ENCODE data around the gene QSER1.

Gene QSER1

DNA sequence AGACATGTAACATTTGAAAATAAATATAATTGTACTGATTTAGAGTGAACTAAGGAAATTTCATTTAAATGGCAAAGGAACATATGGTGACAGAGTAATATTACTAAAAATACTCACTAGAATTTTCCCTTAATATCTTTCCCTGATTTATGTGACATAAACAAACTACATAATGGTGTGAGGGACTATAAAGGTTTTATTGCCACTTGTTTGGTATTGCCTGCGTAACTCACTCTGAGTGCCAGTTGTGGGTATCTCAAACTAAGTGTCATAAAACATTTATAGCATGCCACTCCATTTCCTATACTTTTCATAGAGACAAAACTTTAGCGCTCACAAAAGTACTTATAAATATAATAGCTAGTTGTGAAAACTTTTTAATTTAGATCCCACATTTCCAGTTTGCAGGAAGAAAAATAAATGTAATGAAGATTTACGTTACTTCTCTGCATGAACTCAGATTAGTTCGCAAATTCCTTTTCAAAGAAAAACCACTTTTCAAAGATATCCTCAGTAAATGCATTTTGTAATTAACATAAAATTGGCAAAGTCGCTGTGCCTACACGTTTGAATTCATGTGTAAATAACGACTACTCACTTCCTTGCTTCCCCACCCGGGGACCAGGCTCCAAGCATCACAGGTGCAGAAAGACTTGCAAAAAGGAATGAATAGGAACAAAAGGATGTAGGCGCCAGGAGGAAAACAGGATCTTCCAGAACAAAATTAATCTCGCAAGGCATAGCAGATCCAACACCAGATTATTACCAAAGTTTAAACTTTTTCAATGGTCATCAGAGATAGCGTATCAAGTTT lies 1.6 kb upstream of the QSER1 start:
- DNase-seq (ENCODE audit: low read depth, low spot score): no peak

DNA sequence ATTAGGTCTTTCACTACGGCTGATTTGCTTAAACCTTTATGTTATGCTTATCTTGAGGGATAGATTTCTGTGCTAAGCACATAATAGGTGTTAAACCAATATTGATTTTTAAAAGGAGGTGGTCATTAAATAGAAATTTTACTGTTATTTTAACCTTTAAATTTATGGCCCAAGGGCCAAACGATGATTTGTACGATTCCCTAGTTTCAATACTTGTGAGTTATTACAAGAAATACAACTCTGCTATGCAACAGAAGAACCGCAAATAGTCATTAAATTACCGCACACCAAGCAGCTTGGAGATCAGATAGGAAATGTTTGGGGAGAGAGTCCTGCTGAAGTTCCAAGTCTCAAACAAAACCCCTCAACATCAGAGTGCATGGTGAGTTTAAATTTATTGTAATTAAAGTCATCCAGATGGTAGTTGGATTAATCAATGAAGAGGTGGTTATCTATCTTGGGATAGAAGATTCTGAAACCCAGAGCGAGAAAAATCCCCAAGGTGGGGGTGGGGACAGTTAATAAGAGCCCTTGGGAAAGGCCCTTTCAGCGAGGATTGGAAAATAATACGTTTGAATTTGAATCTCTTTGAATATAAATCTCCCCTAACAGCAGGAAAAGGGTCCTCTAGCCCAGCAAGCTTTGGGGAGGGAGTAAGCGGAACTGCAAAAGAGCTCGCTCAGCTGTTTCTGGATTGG lies 805 bp upstream of the QSER1 start:
- no peak for DNase-seq (ENCODE audit: low read depth, low spot score)

DNA sequence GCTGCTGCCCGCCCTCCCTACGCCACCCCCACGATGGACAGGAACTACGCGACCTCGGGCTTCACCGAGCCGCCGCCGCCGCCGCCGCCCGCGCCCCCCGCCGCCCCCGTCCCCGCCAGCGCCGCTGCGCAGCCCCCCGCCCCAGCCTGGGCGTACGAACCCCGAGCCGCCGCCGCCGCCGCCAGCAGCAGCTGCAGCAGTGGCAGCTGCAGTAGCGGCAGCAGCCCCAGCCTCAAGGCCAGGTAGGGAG lies 407 bp downstream of the QSER1 start:
- no peak for DNase-seq (ENCODE audit: low read depth, low spot score)

DNA sequence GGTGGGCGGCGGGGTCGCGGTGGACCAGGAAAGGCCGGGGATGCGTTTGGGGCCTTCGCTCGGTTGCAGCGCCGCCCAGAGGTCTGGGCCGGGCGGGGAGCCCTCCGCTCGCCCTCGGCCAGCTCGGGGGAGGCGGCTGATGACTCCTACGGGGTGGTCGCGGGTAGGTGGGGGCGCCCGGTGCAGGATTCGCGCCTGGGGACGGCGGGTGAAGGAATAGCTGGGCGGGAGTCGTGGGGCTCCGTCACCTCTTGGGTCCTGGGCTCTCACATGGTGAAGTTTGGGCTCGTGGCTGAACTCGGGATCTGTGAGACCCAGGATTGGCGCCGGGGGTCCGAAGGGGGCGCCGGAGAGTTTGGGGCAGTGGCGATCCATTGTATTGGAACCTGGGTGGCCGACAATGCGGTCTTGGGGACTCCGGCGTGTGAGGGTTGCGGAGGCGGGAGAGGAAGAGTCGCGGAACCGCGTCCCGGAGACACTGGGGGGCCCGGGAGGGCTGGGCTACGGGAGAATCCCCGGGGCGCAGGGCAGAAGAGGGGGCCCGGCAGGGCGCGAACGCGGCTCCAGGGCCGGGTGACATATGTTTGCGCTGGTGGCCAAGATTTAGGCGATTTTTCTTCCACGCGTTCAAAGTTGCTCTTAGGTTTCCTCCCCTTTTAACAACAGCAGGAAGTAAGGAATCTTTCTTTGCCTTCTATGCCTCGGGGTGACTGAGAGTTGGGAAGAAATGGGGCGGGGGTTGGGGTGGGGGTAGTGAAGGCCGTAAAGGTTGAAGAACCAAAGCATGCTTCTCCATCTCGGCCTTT lies 935 bp downstream of the QSER1 start:
- DNase-seq (ENCODE audit: low read depth, low spot score): no peak

DNA sequence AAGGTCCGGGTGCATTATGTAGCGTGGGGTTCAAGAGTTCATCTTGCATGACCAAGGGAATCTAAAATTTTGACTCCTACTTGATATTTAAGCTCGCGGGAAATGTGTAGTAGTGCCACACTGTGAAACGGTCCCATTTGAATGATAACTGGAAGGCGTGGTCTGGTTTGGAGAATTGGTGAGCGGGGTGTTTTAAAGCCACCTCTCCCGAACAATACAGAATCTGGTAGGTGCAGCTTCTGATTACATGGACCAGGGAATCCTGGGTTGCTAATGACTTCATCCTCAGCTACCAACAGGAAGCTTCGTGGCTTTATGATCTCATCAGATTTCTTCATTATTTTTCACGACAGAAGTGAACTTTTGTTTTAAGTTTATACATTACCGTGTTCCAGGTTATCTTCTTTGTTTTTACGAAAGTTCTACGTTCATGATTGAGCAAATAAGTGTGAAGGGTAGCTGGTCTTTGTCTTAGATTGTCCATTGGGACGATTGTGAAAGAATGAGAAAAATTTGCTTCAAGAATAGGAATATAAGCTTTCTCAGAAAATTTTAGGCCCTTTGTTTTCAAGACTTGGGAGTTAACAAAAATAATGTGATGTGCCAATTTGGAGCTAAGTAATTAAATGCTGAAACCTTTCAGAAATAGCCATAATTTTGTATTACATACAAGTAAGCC lies 1.7 kb downstream of the QSER1 start:
- DNase-seq (ENCODE audit: low read depth, low spot score): no peak

DNA sequence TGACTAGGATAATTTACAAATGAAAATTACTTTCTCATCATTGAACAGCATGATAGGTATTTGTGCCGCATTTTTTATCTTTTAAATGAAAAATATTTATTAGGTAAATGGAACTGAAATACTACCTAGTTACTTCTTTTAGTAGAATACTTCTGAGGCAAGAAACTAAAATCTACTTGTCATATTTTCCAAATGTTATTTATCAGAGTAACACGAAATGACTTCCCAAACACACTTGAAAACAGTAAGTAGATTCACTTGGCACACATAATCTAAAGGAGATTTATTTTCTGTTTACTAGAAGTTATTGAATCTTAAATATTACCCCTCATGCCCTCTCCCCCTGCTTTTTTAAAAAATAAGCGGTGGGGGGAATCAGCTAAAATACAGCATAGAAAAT lies 2.3 kb downstream of the QSER1 start:
- no peak for DNase-seq (ENCODE audit: low read depth, low spot score)

DNA sequence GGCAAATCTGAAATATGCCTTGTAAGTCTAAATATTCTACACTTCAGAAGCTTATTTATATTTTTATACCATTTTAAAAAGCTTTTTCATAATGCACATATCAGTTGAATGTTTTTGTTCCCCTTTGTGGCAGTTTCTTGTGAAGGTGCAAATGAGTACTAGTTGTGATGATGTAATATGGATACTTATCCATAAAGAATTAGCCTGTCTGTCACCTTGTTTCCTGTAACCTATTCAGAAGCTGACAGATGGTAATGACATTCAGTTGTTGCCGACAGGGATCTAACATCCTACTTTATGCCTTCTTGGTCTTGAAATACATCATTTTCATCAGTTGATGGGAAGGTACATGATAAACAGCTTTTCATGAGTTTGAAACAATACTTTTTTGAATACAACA lies 2.9 kb downstream of the QSER1 start:
- DNase-seq (ENCODE audit: low read depth, low spot score): no peak

DNA sequence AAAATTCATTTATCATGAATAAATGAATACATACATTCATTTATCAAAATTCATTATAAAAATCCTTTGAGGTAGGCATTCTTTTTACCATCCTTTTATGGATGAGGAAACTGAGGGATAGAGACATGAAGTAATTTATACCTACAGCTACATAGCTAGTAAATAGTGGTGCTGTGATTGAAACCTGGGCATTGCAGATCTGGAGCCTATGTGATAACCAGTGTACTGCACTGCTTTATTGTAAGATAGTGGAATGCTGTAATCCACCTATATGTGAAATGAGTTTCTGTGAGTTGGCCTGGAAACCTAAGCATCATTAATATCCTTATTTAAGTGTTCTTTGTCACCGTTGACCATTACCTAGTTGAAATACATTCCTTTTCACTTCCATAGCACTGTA lies 4.5 kb downstream of the QSER1 start:
- DNase-seq (ENCODE audit: low read depth, low spot score): no peak

DNA sequence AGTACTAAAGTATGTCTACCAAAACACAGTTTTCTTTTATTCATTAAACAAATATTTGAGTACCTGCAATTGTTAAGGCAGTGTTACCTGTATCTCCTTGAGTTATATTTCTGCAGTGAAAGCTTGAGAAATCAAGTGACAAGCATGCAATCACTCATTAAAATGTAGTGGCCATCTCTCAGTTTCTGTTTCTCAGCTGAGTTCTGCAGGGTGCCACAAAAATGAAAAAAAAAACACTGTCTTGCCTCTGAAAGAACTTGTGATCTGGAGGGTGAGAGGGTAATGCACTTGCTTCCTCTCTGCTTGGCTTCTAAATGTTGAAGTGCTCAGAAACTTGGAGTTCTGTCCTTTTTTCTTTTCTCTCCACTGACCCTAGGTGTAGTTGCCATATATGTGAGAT lies 6.8 kb downstream of the QSER1 start:
- DNase-seq (ENCODE audit: low read depth, low spot score): no peak

DNA sequence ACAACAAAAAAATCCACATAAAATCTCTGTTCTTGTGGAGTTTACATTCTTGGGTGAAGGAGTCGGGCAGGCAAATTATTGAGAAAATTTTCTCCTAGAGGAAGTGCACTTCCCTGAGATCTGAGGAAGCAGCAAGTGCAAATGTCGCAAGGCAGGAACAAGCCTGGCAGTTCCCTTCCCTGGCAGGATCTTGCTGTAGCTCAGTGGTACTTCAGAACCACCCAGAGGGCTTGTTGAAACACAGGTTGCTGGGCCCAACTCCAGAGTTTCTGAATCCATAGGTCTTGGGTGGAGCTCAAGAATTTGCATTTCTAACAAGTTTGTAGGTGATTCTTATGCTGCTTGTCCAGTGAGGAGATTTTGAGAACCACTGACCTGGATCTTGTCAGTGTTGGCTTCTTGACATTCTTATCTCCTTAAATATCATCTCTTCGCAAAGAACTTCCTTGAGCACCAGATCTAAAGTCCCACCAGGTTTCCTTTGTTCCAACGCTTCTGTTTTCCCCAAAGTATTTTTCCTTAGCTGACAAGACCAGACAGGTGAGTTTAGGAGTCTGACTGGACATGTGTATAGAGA lies 9.6 kb downstream of the QSER1 start:
- DNase-seq (ENCODE audit: low read depth, low spot score): no peak

DNA sequence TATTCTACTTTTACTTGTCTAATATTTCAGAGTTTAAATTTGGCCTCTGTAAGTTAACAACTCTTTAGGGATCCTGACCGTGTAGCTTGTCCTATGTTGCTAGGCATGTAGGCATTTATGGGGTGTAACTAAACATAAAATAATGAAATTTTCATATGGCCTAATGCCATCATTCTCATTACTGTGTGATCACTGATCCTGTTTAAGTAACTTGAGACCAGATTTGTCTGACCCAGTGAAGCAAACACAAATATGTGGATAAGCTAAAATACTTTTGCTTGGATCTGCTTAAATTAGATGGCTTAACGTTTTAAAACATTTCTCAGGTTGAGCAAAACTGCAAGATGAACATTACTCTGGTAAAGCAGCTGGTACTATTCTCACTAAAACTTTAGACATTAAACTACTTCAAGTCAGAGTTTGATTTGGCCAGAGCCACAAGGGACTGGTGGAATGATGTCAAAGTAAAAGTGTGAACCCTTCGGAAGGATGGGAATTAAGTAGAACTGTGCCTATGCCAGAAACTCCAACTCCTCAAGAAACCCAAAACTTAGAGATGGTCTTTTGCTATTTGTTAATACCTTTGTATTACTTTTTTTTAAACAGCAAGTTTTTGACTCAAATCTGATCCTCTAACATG lies 12.5 kb downstream of the QSER1 start:
- DNase-seq (ENCODE audit: low read depth, low spot score): no peak

DNA sequence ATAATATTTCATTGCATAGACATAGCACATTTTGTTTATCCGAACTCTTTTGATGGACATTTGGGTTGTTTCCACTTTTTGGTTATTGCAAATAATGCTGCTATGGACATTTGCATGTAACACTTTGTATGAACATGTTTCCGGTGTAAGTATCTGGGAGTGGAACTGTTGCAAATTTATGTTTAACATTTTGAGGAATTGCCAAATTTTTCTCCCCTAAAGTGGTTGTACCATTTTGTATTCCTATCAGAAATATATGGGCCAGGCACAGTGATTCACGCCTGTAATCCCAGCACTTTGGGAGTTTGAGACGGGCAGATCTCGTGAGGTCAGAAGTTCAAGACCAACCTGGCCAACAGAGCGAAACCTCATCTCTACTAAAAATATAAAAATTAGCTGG lies 16.0 kb downstream of the QSER1 start:
- DNase-seq (ENCODE audit: low read depth, low spot score): no peak

DNA sequence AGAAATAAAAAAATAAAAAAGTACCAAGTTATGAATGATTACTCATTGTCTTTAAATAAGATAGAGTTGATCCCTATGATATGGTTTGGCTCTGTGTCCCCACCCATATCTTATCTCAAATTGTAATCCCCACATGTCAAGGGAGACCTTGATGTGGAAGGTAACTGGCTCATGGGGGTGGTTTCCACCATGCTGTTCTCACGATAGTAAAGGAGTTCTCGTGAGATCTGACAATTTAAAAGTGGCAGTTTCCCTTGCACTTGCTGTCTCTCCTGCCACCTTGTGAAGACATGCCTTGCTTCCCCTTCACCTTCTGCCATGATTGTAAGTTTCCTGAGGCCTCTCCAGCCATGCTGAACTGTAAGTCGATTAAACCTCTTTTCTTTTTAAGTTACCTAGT lies 18.8 kb downstream of the QSER1 start:
- DNase-seq (ENCODE audit: low read depth, low spot score): no peak

DNA sequence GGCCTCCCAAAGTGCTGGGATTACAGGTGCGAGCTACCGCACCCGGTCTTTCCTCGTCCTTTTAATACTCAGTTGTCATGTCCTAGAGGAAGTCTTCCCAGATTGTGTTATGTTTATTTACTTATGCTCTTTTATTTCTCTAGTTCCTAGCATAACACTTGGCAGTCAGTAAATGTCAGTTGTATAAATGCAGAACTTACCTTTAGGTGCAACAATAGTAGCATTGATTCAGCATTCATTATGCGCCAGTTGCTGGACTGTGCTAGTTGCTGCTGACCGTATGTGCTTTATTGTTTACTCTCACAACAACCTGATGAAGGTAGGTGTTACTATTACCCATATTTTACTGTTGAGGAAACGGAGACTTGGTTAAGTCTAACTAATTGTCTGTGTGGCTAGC lies 20.8 kb downstream of the QSER1 start:
- DNase-seq (ENCODE audit: low read depth, low spot score): no peak

DNA sequence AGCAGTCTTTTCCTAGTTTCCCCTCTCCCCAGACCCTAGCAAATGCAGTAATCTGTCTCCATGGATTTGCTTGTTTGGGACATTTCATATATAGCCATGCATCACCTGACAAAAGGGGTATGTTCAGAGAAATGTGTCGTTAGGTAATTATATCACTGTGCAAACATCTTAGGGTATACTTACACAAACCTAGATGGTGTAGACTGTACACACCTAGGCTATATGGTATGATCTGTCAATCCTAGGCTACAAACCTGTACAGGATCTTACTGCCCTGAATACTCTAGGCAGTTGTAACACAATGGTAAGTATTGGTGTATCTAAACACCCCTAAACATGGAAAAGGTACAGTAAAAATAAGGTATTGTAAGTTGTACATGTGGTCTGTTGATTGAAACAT lies 23.8 kb downstream of the QSER1 start:
- no peak for DNase-seq (ENCODE audit: low read depth, low spot score)

DNA sequence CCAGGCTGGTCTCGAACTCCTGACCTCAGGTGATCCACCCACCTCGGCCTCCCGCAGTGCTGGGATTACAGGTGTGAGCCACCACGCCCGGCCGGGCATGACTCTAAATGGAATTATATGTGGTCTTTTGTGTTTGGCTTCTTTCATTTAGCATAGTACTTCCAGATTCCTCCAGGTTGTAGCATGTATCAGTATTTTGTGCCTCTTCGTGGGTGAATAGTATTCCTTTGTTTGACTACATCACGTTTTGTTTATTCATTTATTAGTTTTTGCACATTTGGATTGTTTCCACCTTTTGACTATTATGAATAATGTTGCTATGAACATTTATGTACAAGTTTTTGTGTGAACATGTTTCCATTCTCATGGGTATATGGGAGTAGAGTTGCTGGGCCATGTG lies 24.4 kb downstream of the QSER1 start:
- DNase-seq (ENCODE audit: low read depth, low spot score): no peak

DNA sequence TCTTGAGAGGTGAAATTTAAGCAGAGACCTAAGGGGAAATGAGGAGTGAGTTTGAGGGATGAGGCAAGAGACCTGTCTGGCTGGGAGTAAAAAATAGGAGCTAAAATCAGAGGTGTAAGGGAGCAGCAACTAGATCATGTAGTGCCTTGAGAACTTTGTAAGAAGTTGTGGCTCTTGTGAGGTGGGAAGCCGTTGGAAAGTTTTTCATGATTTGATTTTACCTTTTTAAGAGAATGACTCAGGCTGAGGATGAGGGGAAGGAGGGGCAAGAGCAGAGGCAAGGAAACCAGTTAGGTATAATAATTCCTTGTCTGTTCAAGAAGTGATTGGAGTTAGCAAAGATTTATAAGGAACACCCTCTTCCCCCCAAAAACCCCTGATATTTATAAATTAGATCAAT lies 25.8 kb downstream of the QSER1 start:
- no peak for DNase-seq (ENCODE audit: low read depth, low spot score)

DNA sequence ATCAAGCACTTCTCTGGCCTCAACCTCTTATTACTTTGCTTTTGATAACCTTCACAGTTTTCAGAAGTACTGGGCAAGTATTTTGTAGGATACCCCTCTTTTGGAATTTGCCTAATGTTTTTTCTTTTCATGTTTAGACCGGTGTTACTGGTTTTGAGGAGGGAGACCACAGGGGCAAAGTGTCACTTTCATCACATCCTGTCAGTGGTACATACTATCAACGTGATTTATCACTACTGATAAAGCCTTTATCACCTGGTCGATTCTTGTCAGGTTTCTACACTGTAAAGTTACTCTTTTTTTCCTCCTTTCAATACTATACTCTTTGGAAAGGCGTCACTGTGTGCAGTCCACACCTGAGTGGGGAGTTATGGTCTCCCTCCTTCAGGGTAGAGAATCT lies 26.7 kb downstream of the QSER1 start:
- DNase-seq (ENCODE audit: low read depth, low spot score): no peak

DNA sequence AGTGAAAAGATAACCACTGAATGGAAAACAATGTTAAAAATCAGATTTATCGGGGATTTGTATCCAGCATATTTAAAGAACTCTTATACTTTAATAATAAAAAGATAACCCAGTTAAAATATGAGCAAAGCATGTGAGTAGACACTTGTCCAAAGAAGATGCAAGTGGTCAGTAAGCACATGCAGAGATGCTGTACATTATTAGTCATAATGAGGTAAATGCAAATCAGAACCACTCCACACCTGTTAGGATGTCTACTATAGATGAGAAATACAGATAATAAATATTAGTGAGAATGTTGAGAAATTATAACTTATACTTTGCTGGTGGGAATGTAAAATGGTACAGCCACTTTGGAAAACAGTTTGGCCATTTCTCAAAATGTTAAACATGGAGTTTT lies 28.0 kb downstream of the QSER1 start:
- DNase-seq (ENCODE audit: low read depth, low spot score): no peak

DNA sequence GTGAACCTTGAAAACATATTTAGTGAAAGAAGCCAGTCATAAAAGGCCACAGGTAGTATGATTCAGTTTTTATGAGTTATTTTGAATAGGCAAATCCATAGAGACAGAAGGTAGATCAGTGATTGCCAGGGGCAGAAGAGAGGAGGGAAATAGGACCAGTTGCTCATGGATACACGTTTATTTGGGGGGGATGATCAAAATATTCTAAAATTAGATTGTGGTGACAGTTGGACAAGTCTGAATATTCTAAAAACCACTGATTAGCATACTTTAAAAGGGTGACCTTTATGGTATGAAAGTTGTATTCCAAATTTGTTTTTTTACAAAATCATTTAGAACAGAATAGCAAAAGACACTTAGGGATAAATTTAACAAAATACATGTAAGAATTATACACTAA lies 28.6 kb downstream of the QSER1 start:
- no peak for DNase-seq (ENCODE audit: low read depth, low spot score)

DNA sequence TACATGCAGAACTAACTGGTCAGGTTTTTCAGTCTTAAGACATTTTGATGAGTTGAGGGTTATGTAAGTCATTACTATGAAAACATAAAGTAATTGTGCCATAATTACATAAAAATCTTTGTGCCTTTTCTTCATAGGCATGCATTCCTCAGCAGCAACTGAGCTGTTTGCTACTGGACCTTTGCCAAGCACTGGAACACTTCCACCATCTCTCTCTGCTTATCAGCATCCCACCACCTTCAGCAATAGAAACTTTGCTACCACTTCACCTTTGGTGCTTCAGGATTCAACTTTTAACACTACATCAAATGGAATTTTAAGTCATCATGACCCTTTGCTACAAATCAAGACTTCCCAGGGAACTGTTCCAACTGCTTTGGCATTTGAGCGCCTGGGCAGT lies 39.0 kb downstream of the QSER1 start:
- DNase-seq (ENCODE audit: low read depth, low spot score): no peak

DNA sequence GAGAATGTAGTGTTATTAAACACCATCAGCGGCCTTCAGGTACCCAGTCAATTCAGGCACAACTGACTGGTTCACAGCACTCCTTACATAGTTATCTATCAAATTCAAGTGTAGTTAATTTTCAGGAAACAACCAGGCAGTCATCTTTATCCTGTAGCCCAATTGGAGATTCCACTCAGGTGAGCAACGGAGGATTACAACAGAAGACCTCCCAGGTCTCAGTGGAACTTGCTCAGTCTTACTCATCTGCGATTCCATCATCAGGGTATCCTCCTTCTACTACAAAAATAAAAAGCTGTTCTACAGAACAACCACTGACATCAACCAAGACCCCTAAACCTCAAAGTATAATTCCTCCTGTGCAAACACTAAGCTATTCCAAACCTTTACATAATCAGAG lies 39.6 kb downstream of the QSER1 start:
- DNase-seq (ENCODE audit: low read depth, low spot score): no peak
